Putamen (tissue), 1 donor: Measurements from ENCODE around the gene MSTN.
A peak's percentile ranks its signal among the peaks of the same experiment; 100 is the strongest.
"Not testable (repeated sequence)": the region's sequence is repeated elsewhere in the genome, so short reads cannot be mapped to it uniquely, and the experiment has no call there.

Experiments
- DNase-seq: peaks from one replicate; pipeline ENCODE4 v3.0.0-alpha.2; 2016; ENCODE audit warnings: low spot score

Gene MSTN

GRCh38 chr2:190063624-190064023 lies 1.1 kb upstream of the MSTN start:
- no peak for DNase-seq

GRCh38 chr2:190062053-190062452 lies 476 bp downstream of the MSTN start:
- DNase-seq = no peak

- no peak for DNase-seq
Measured at GRCh38 chr2:190060626-190061025, 1.9 kb downstream of the MSTN start.

- no peak for DNase-seq
Measured at GRCh38 chr2:190060019-190060418, 2.5 kb downstream of the MSTN start.

DNA sequence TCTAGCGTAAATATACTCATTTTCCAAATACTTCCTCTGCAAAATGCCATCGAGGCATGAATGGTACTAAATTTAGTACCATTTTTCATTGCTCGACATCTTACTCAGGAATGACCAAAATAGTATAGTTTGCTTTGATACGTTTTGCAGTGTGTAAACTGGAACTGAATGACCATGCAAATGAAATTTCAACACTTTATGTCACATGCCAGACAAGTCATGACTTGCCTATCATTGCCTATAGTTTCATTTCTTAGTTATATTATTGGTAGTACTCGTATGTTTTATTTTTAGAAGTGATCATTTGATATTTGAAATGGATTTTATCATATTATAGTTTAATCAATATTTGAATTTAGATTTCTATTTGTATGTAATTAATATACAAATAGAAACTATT lies 9.1 kb downstream of the MSTN start:
- DNase-seq = no peak

DNA sequence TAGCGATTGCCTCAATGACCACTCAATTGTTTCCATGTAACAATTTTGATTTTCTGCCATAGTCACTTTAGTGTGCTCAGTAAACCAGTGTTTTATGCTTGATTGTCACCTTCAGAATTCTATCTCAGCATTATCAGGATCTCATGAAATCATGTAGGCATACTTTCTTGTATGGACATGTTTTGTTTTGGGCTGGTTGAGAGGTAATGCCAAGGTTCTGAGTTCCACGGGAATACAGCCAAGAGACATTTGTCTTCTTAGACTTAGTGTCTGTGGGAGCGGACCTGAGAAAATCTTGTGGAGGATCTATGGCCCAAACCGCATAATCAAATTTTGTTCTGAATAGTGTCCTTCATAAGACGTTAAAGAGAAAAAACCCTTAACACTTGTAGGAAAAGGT lies 10.2 kb downstream of the MSTN start:
- no peak for DNase-seq

DNA sequence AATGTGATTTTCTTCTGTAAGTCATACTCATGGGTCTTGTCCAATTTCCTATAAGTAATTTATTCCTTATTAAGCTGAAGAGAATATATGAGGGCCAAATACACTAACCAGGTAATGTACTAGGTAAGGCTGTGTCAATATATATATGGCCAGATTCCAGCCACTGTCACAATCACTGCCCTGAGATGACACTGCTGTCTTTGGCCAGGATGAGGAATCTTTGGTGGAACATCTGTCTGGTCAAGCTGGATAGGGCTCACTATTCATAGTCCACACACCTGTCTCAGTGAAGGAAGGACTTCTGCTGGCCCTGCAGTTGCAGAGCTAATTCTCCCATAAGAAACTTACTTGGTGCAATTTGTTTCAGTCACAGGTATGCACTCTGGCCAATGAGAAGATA lies 11.3 kb downstream of the MSTN start:
- no peak for DNase-seq

- DNase-seq = no peak
Measured at GRCh38 chr2:190050001-190050400, 12.5 kb downstream of the MSTN start.

DNA sequence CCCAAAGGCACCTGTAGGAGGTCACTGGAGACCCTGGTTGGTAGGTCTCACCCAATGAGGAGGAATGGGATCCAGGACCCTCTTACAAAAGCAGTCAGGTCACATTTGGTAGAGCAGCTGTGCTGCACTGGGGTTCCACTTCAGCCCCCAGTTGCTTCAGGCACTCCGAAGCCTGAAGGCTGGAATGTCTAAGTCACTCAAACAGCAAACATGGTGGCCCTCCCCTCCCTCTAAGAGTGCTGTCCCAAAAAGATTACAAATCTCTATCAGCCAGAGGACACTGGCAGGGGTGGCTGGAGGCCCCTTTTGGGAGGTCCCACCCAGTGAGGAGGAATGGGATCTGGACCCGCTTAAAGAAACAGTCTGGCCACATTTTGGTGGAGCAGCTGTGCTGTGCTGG lies 17.7 kb downstream of the MSTN start:
- no peak for DNase-seq

DNA sequence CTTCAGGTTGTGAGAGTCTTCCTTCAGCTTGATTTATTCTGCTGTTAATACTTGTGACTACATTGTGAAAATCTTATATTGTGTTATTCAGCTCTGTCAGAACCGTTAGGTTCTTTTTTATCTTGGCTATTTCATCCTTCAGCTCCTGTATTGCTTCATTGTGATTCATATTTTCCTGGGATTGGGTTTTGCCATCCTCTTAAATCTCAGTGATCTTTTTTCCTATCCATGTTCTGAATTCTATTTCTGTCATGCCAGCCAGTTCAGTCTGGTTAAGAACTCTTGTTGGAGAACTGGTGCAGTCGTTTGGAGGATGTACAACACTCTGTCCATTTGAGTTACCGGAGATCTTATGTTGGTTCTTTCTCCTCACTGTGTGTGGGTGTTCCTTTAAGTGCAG lies 19.1 kb downstream of the MSTN start:
- DNase-seq = no peak

DNA sequence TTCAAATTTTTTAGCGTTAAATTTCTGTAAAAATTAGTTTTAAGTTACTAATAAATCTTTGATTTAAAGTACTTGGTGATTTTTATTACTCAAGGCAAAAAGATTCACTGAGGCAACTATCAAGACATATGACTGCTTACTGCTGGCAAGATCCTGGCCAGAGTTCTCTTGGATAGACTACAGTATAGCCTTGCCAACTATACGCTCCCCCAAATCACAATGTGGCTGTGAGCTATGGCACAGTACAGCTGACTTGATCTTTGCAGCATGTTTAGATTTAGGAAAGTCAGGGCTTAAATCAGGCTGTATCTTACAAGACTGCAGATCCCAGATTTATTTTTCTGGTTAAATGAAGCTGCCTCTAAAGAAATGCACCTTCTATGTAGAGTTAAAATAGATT lies 26.5 kb downstream of the MSTN start:
- DNase-seq = no peak

DNA sequence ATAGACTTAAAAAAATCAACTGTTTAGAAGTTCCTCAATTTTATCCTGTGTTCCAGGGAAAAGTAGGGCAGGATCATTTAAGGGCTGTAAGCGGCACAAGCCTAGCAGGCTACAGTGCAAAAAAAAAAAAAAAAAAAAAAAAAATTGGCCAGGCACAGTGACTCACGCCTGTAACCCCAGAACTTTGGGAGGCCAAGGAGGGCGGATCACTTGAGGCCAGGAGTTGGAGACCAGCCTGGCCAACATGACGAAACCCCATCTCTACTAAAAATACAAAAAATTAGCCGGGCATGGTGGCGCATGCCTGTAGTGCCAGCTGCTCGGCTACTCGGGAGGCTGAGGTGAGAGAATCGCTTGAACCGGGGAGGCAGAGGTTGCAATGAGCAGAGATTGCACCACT lies 28.1 kb downstream of the MSTN start:
- not testable (repeated sequence) for DNase-seq

GRCh38 chr2:190031969-190032618 lies 30.4 kb downstream of the MSTN start:
- DNase-seq = no peak

- peak; percentile 8 for DNase-seq
Measured at GRCh38 chr2:190023860-190024259, 38.7 kb downstream of the MSTN start.

DNA sequence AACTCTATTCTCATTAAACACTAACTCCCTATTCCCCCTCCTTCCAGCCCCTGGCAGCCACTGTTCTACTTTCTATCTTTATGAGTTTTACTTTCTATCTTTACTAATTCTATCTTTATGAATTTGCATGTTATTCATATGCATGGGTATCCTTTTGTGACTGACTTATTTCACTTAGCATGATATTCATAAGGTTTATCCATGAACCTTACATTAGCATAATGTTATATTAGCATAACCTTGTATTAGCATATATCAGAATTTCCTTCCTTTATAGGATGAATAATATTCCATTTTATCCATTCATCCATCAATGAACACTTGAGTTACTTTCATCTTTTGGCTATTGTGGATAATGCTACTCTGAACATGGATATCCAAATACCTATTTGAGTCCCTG lies 41.8 kb downstream of the MSTN start:
- DNase-seq = no peak

DNA sequence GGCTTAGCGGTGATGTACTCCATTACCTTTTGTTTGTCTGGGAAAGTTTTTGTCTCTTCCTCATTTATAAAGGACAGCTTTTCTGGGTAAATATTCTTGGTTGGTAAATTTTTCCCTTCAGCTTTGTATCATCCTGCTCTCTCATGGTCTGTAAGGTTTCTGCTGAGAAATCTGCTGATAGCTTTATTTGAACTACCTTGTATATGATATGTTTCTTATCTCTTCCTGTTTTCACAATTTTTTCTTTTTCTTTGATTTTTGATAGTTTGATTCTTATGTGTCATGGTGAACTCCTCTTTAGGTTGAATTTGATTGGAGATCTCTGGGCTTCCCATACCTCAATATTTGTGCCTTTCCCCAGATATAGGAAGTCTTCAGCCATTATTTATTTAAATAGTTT lies 44.7 kb downstream of the MSTN start:
- DNase-seq = no peak

DNA sequence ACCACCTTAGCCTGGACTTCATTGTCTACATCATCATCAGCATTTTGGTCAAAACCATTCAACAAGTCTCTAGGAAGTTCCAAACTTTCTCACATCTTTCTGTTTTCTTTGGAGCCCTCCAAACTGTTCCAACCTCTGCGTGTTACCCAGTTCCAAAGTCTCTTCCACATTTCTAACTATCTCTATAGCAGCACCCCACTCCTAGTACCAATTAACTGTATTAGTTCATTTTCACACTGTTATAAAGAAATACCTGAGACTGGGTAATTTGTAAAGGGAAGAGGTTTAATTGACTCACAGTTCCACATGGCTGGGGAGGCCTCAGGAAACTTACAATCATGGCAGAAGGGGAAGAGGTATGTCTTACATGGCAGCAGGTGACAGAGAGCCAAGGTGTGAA lies 46.6 kb downstream of the MSTN start:
- not testable (repeated sequence) for DNase-seq
